LNCAP (cell line): Measurements from ENCODE around the gene SH3RF3.

Experiments used
- TF ChIP-seq, protein P1 (sequence below): fragments of 450-650 bp; IDR thresholded peaks from 2 replicates; pipeline ENCODE4 v1.5.1; 2017; ENCODE audit warnings: mild to moderate bottlenecking

The SH3RF3 gene

DNA sequence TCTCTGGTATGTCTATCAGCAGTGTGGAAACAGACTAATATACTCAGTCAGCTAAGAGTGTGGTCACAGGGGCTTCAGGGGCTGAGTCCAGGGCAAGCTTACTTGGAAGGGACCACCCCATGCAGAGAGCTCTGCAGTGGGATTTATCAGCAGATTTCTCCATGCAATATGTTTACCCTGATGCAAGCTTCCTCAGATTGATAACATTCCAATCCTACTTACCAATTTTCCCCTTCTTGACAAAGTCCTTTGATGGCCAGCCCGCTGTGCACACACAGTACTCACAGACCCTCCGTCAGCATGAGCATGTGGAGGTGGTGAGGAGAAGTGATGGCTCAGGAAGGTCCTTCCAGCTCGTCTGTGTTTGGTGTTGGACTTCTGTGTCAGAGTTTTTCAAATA is 51.8 kb downstream of the SH3RF3 start:
- TF ChIP-seq, protein P1, sequence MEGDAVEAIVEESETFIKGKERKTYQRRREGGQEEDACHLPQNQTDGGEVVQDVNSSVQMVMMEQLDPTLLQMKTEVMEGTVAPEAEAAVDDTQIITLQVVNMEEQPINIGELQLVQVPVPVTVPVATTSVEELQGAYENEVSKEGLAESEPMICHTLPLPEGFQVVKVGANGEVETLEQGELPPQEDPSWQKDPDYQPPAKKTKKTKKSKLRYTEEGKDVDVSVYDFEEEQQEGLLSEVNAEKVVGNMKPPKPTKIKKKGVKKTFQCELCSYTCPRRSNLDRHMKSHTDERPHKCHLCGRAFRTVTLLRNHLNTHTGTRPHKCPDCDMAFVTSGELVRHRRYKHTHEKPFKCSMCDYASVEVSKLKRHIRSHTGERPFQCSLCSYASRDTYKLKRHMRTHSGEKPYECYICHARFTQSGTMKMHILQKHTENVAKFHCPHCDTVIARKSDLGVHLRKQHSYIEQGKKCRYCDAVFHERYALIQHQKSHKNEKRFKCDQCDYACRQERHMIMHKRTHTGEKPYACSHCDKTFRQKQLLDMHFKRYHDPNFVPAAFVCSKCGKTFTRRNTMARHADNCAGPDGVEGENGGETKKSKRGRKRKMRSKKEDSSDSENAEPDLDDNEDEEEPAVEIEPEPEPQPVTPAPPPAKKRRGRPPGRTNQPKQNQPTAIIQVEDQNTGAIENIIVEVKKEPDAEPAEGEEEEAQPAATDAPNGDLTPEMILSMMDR, result no peak

DNA sequence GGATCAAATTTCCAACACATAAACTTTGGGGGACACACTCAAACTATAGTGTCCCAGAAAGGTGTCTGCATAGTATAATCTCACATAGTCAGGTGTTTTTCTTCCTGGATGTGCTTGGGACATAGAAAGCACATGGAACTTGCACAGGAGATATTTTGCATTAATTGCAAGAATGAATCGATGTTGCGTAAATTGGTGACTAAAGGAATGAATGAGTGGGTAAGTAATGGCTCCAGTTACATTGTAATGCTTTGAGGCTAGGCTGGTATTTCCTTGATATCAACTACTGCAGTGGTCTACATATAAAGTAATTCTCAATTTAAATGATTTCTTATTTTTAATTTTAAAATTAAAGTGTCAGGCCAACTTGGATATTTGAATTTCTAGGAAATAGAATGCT is 53.4 kb downstream of the SH3RF3 start:
- TF ChIP-seq, protein P1, result no peak

DNA sequence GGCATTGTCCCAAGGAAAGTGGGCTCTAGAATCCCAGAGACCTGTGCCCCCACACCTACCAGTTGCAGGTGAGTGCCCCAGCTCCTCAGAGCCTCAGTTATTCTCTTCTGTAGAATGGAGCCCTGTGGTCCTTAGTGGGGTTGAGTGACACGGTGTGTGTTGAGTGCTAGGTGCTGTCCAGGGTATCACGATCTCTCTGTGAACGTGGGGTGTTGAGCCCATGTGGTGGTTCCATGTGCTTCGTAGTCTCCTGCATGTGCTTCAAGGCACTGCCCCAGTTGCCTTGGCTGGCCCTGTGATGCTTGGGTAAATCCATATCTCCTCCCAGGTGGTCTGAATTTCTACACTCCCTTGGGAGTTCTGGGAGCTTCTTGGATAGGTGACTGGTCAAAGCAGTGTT is 54.9 kb downstream of the SH3RF3 start:
- TF ChIP-seq, protein P1, result no peak

DNA sequence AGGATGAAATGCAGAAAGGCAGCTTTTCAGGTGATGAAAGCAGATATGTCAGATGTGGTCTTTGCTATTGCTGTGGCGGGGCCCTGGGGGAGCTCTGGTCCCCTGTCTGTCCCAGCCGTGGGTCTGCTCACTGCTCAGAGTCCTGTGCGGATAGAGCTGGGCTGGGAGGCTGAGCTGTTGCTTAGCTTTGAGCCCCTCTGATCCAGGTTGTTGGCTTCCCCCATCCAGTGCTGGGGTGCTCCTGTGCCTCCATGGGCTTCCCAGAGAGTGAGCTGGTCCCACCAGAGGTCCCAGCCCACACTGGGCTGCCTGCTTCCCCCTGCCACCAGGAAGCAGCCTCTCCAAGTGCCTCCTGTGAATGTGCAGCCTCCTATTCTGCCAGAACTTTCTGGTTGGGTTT is 55.4 kb downstream of the SH3RF3 start:
- TF ChIP-seq, protein P1, result no peak

- TF ChIP-seq, protein P1, result no peak
These were observed 56.3 kb downstream of the SH3RF3 start for GRCh38 chr2:109185338-109185737.

DNA sequence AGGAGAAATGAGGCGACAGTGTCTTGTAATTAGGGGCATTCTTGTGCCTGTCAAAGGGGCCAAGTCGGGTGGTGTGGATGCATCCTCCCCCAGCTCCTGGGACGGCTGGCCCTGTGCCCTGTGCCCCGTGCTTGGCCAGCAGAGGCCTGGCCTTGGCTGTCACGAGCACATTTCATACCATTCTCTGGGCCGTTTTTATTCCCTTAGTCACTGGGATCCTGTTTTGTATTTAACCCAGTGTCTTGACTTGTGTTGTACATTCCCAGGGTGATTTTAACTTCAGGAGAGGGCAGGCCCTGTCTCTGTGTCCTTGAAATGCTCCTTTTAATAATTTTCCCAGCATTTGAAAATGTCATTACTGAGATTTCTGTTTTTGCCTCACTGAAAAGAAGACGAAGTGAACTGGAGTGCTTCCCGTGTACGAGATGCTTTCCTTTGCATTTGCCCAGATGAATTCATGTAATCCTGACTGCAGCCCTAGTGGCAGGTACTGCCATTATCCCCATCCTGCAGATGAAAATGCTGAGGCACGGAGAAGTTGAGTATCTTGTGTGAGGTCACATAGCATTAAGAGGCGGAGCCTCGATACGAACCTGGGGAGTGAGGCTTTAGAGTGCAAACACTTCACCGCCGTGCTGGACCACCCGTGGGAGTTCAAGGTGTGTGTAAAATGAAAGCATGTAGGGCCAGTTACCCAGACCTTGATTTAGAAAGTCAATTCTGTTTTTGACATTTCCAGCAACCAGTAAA is 57.0 kb downstream of the SH3RF3 start:
- TF ChIP-seq, protein P1, result no peak

DNA sequence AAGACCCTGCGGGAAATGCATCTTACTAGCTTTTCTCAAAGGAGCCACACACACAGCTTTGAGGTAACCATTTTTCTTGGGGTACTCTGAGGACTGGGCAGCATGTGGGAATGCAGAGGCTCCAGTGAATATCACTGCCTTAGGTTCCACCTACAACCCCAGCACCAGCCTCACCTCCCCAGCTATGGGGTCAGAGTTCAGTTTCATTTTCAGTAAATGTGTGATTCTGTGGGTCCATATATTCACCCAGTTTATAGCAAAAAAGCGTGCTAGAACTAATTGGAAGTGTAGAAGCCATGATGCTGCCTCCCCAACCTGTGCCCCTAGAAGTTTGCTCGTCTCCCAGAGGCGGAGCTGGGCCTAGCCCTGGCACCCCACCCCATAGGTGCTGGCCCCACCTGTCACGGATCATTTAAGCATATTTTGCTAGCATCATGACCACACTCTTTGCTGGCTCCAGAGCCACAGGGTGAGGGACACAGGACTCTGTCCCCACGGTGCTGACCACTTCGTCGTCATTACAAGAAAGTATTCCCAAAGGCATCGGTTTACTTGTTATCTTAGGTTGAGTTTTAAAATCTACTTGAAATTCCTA is 57.7 kb downstream of the SH3RF3 start:
- TF ChIP-seq, protein P1, result no peak
